Measurements from ENCODE around the gene MVB12B.

- TF ChIP-seq POLR2A (IDR thresholded peaks at IDR 0.05) (no peak), POLR2AphosphoS5 (IDR thresholded peaks at IDR 0.05) (no peak), EP300 (IDR thresholded peaks at IDR 0.05; ENCODE audit: low read depth) (no peak)
- TF ChIP-seq, protein P1, sequence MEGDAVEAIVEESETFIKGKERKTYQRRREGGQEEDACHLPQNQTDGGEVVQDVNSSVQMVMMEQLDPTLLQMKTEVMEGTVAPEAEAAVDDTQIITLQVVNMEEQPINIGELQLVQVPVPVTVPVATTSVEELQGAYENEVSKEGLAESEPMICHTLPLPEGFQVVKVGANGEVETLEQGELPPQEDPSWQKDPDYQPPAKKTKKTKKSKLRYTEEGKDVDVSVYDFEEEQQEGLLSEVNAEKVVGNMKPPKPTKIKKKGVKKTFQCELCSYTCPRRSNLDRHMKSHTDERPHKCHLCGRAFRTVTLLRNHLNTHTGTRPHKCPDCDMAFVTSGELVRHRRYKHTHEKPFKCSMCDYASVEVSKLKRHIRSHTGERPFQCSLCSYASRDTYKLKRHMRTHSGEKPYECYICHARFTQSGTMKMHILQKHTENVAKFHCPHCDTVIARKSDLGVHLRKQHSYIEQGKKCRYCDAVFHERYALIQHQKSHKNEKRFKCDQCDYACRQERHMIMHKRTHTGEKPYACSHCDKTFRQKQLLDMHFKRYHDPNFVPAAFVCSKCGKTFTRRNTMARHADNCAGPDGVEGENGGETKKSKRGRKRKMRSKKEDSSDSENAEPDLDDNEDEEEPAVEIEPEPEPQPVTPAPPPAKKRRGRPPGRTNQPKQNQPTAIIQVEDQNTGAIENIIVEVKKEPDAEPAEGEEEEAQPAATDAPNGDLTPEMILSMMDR (IDR thresholded peaks at IDR 0.05) = no peak
Measured at GRCh38 chr9:126480813-126481212, 154.2 kb downstream of the MVB12B start.
